Right lobe of liver (tissue), 4 donors: ENCODE results near the gene UBE2R2.

ENCODE experiments used
- POLR2A ChIP-seq: fragments of 450-650 bp; IDR thresholded peaks from one replicate; pipeline ENCODE4 v1.6.1; 2017; ENCODE audit warnings: antibody characterized with exemption, mild to moderate bottlenecking
- TF ChIP-seq, protein P1 (sequence below), 4 donors: fragments of 200-600 bp in 3 of 4; fragments of 450-650 bp in 1 of 4; IDR thresholded peaks; one replicate each; pipeline versions ENCODE4 v1.5.1 to v1.8.0; 2016 to 2022; ENCODE audit warnings: antibody characterized with exemption in 4 of 4, mild to moderate bottlenecking in 2 of 4
- donor health status: DM: no; HTN: no; CAD: no.
- donor health status: DM: no; HTN: no; CAD: no.
- donor health status: DM: no; HTN: yes; CAD: no.

DNA sequence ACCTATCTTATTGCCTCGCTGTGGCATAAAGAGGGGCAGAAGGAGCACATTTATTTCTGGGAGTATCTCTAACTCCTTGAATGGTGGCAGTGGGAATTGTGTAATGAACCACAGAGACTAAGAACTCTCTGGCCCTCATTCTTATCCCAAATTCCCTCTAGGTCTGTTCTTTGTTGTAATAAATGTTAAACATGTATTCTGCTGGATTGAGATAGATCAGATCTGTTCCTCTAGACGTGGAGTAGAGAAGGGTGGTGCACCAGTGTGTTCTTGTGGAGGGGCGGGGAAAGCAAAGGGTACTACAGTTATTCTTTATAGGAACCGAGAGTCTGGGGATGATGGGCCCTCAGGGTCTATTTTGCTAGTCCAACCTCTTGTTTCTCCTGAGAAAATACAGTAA is 90.4 kb downstream of the UBE2R2 start:
- TF ChIP-seq, protein P1, sequence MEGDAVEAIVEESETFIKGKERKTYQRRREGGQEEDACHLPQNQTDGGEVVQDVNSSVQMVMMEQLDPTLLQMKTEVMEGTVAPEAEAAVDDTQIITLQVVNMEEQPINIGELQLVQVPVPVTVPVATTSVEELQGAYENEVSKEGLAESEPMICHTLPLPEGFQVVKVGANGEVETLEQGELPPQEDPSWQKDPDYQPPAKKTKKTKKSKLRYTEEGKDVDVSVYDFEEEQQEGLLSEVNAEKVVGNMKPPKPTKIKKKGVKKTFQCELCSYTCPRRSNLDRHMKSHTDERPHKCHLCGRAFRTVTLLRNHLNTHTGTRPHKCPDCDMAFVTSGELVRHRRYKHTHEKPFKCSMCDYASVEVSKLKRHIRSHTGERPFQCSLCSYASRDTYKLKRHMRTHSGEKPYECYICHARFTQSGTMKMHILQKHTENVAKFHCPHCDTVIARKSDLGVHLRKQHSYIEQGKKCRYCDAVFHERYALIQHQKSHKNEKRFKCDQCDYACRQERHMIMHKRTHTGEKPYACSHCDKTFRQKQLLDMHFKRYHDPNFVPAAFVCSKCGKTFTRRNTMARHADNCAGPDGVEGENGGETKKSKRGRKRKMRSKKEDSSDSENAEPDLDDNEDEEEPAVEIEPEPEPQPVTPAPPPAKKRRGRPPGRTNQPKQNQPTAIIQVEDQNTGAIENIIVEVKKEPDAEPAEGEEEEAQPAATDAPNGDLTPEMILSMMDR (IDR thresholded peaks at IDR 0.05) = no peak
- TF ChIP-seq POLR2A = no peak
